ENCODE measurements around the gene PCDHA10.
"Not testable (repeated sequence)": the region's sequence is repeated elsewhere in the genome, so short reads cannot be mapped to it uniquely, and the experiment has no call there.

PCDHA10 gene

DNA sequence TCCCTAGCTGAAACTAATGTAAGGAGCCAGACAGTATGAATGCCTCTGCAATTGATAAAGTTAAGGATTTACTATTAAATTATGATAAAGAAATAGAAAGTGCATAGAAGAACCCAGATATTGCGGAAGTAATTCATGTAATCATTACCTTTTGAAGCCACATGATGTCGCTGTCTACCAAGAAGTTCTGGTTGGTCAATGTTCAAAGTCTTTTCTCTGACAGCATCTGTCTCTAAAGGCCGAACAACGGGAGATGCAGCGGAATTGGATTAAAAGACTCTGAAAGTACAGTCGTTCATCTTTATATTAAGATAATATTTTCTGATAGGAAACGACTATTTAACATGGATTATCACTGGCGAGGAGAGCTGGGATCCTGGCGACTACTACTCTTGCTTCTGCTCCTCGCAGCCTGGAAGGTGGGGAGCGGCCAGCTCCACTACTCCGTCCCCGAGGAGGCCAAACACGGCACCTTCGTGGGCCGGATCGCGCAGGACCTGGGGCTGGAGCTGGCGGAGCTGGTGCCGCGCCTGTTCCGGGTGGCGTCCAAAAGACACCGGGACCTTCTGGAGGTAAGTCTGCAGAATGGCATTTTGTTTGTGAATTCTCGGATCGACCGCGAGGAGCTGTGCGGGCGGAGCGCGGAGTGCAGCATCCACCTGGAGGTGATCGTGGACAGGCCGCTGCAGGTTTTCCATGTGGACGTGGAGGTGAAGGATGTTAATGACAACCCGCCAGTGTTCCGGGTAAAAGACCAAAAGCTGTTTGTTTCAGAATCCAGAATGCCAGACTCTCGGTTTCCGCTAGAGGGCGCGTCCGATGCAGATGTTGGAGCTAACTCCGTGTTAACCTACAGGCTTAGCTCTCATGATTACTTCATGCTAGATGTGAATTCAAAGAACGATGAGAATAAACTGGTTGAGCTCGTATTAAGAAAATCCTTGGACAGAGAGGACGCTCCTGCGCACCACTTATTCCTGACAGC is 14.4 kb upstream of the PCDHA10 start, which contains the start of gene PCDHA8:
Gene PCDHA8 (plus strand): TSS at position 210 of the 985 bp plus-strand sequence. CDS start 135 bp downstream, at position 345.
- no peak for TF ChIP-seq GATA2 (IDR thresholded peaks at IDR 0.05; ENCODE audit: low read depth, low read length)
- no peak for TF ChIP-seq GATA3 (IDR thresholded peaks at IDR 0.05; ENCODE audit: low read depth, low read length)

DNA sequence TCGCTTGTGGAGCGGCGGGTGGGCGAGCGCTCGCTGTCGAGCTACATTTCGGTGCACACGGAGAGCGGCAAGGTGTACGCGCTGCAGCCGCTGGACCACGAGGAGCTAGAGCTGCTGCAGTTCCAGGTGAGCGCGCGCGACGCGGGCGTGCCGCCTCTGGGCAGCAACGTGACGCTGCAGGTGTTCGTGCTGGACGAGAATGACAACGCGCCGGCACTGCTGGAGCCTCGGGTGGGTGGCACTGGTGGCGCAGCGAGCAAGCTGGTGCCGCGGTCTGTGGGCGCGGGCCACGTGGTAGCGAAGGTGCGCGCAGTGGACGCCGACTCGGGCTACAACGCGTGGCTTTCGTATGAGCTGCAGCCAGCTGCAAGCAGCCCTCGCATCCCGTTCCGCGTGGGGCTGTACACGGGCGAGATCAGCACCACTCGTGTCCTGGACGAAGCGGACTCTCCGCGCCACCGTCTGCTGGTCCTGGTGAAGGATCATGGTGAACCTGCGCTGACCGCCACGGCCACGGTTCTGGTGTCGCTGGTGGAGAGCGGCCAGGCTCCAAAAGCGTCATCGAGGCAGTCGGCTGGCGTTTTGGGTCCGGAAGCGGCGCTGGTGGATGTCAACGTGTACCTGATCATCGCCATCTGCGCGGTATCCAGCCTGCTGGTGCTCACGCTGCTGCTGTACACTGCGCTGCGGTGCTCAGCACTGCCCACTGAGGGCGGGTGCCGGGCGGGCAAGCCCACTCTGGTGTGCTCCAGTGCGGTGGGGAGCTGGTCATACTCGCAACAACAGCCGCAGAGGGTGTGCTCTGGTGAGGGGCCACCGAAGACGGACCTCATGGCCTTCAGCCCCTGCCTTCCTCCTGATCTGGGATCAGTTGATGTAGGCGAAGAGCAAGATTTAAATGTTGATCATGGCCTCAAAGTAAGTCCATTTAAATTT is 12.6 kb upstream of the PCDHA10 start:
- TF ChIP-seq GATA3 (IDR thresholded peaks at IDR 0.05; ENCODE audit: low read depth, low read length) (no peak), GATA2 (IDR thresholded peaks at IDR 0.05; ENCODE audit: low read depth, low read length) (no peak)

DNA sequence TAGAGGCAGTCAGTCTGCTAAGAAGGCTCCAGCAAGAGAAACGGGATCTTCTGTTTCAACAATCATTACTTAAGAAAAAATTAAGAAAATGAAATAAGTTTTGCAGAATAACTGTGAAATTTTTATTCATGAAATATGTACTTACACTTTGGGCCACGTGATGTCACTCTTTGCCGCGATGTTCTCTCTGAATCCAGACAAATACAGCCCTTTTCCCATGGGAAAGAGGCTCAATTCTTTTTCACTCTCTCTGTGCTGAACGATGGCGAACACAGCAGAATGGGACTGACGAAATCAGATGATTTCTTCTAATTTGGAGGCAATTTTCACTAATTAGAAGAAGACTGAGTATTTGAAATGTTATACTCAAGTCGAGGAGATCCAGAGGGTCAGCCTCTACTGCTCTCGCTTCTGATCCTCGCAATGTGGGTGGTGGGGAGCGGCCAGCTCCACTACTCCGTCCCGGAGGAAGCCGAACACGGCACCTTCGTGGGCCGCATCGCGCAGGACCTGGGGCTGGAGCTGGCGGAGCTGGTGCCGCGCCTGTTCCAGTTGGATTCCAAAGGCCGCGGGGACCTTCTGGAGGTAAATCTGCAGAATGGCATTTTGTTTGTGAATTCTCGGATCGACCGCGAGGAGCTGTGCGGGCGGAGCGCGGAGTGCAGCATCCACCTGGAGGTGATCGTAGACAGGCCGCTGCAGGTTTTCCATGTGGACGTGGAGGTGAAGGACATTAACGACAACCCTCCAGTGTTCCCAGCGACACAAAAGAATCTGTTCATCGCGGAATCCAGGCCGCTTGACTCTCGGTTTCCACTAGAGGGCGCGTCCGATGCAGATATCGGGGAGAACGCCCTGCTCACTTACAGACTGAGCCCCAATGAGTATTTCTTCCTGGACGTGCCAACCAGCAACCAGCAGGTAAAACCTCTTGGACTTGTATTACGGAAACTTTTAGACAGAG is 7.3 kb upstream of the PCDHA10 start, which contains the start of gene PCDHA9:
Gene PCDHA9 (plus strand): TSS at position 244 of the 964 bp plus-strand sequence. CDS start 114 bp downstream, at position 358.
- not testable (repeated sequence) for TF ChIP-seq GATA3, GATA2 (IDR thresholded peaks at IDR 0.05; ENCODE audit: low read depth, low read length)

DNA sequence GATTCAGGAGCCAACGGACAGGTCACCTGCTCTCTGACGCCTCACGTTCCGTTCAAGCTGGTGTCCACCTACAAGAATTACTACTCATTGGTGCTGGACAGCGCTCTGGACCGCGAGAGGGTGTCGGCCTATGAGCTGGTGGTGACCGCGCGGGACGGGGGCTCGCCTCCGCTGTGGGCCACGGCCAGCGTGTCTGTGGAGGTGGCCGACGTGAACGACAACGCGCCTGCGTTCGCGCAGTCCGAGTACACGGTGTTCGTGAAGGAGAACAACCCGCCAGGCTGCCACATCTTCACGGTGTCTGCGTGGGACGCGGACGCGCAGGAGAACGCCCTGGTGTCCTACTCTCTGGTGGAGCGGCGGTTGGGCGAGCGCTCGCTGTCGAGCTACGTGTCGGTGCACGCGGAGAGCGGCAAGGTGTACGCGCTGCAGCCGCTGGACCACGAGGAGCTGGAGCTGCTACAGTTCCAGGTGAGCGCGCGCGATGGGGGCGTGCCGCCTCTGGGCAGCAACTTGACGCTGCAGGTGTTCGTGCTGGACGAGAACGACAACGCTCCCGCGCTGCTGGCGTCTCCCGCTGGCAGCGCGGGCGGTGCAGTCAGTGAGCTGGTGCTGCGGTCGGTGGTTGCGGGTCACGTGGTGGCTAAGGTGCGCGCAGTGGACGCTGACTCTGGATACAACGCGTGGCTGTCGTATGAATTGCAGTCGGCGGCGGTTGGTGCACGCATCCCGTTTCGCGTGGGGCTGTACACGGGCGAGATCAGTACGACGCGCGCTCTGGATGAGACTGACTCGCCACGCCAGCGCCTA is 1.7 kb downstream of the PCDHA10 start:
- TF ChIP-seq GATA3 (IDR thresholded peaks at IDR 0.05; ENCODE audit: low read depth, low read length) (no peak), GATA2 (IDR thresholded peaks at IDR 0.05; ENCODE audit: low read depth, low read length) (no peak)

DNA sequence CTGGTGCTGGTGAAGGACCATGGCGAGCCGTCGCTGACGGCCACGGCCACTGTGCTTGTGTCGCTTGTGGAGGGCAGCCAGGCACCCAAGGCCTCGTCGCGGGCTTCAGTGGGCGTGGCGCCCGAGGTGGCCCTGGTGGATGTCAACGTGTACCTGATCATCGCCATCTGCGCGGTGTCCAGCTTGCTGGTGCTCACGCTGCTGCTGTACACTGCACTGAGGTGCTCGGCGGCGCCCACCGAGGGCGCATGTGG is 2.2 kb downstream of the PCDHA10 start:
- TF ChIP-seq GATA3 (IDR thresholded peaks at IDR 0.05; ENCODE audit: low read depth, low read length), result no peak
- no peak for TF ChIP-seq GATA2 (IDR thresholded peaks at IDR 0.05; ENCODE audit: low read depth, low read length)

DNA sequence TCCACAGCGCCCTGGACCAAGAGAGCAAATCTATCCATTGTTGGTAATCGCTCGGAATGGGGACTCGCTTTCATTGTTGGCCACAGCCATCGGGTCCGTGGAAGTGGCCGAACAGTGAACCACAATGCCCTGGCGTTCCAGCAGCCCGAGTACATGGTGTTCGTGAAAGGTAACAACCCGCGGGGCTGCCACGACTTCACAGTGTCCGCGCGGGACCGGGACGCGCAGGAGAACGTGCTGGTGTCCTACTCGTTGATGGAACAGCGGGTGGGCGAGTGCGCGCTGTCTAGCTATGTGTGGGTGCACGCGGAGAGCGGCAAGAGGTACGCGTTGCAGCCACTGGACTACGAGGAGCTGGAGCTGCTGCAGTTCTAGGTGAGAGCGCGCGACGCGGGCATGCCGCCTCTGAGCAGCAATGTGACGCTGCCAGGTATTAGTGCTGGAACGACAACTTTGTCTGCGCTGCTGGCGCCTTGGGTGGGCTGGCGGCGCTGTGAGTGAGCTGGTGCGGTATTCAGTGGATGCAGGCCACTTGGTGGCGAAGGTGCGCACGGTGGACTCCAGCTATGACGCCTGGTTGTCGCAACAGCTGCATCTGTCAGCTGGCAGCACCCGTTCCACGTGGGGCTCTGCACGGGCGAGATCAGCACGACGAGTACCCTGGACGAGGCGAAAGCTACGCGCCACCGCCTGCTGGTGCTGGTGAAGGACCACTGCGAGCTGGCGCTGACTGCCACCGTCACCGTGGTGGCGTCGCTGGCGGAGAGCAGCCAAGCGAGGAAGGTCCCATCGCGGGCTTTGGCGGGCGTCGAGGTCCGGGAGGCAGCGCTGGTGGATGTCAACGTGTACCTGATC is 7.0 kb downstream of the PCDHA10 start:
- TF ChIP-seq GATA3 (IDR thresholded peaks at IDR 0.05; ENCODE audit: low read depth, low read length) (no peak), GATA2 (IDR thresholded peaks at IDR 0.05; ENCODE audit: low read depth, low read length) (no peak)

DNA sequence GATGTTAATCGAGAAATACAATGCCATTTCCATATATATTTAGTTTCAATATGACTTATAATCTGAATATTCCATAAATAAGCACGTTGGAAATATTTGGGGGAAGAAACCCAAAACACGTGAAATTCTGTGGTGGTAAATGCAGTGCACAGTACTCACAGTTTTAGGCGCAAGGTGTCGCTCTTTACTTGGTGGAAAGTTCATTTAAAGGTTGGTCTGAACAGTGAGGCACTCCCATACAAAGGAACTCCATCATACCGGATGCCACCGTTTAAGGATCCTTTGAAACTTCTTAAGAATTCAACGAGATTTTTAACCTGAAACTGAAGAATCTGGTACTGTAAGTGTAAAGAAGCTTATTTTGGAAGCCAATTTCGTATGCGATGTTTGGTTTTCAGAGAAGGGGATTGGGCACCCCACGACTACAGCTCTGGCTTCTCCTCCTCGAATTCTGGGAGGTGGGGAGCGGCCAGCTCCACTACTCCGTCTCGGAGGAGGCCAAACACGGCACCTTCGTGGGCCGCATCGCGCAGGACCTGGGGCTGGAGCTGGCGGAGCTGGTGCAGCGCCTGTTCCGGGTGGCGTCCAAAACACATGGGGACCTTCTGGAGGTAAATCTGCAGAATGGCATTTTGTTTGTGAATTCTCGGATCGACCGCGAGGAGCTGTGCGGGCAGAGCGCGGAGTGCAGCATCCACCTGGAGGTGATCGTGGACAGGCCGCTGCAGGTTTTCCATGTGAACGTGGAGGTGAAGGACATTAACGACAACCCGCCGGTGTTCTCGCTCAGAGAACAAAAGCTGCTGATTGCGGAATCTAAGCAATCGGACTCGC is 13.2 kb downstream of the PCDHA10 start, which contains the start of gene PCDHA11:
Gene PCDHA11 (plus strand): TSS at position 237 of the 834 bp plus-strand sequence. CDS start 147 bp downstream, at position 384.
- TF ChIP-seq GATA2 (IDR thresholded peaks at IDR 0.05; ENCODE audit: low read depth, low read length) (no peak), GATA3 (IDR thresholded peaks at IDR 0.05; ENCODE audit: low read depth, low read length) (no peak)

DNA sequence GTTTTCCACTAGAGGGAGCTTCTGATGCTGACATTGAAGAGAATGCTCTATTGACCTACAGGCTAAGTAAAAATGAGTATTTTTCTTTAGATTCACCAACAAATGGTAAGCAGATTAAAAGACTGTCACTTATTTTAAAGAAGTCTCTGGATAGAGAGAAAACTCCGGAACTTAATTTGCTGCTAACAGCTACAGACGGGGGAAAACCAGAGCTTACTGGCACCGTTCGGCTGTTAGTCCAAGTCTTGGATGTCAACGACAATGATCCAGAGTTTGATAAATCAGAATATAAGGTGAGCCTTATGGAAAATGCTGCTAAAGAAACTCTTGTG is 13.8 kb downstream of the PCDHA10 start:
- no peak for TF ChIP-seq GATA3 (IDR thresholded peaks at IDR 0.05; ENCODE audit: low read depth, low read length)
- TF ChIP-seq GATA2 (IDR thresholded peaks at IDR 0.05; ENCODE audit: low read depth, low read length), result no peak

DNA sequence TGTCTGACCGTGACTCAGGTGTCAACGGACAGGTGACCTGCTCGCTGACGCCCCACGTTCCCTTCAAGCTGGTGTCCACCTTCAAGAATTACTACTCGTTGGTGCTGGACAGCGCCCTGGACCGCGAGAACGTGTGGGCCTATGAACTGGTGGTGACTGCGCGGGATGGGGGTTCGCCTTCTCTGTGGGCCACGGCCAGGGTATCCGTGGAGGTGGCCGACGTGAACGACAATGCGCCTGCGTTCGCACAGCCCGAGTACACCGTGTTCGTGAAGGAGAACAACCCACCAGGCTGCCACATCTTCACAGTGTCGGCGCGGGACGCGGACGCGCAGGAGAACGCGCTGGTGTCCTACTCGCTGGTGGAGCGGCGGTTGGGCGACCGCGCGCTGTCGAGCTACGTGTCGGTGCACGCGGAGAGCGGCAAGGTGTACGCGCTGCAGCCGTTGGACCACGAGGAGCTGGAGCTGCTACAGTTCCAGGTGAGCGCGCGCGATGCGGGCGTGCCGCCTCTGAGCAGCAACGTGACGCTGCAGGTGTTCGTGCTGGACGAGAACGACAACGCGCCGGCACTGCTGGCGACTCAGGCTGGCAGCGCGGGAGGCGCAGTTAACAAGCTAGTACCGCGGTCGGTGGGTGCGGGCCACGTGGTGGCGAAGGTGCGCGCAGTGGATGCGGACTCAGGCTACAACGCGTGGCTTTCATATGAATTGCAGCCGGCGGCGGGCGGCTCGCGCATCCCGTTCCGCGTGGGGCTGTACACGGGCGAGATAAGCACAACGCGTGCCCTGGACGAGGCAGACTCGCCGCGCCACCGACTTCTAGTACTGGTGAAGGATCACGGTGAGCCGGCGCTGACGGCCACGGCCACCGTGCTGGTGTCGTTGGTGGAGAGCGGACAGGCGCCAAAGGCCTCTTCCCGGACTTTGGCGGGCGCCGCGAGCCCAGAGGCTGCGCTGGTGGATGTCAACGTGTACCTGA is 14.8 kb downstream of the PCDHA10 start:
- no peak for TF ChIP-seq GATA2 (IDR thresholded peaks at IDR 0.05; ENCODE audit: low read depth, low read length)
- TF ChIP-seq GATA3 (IDR thresholded peaks at IDR 0.05; ENCODE audit: low read depth, low read length), result no peak

Data from SH-SY5Y (cell line).